GM12801 (cell line): ENCODE data around the gene CKMT2.

ENCODE experiments used
- CTCF ChIP-seq: IDR thresholded peaks from one replicate; pipeline ENCODE4 v1.5.1; 2011; ENCODE audit warnings: control low read depth; ENCODE audit not compliant: insufficient read length; ENCODE audit errors: extremely low read depth

CKMT2 gene

GRCh38 chr5:81207009-81207408 lies 26.1 kb upstream of the CKMT2 start:
- no peak for TF ChIP-seq CTCF

GRCh38 chr5:81208904-81209303 lies 24.2 kb upstream of the CKMT2 start:
- no peak for TF ChIP-seq CTCF

DNA sequence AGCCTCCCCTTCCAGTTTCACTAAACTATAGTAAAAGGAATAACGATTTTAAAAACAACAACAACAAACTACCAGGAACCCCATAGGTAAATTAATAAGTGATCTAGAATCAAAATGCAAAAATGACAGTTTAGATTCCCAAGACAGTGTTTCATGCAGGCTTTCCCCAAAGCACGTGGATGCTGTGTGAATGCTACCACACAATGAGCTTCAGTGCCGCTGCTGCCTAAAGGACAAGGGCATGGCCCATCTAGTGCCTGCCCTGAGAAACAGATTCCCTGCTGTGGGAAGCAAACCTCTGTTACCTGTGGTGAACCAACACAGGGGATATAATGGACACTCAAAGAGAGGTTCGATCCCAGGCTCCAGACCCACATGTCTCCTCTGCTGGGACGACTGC lies 23.7 kb upstream of the CKMT2 start:
- no peak for TF ChIP-seq CTCF

DNA sequence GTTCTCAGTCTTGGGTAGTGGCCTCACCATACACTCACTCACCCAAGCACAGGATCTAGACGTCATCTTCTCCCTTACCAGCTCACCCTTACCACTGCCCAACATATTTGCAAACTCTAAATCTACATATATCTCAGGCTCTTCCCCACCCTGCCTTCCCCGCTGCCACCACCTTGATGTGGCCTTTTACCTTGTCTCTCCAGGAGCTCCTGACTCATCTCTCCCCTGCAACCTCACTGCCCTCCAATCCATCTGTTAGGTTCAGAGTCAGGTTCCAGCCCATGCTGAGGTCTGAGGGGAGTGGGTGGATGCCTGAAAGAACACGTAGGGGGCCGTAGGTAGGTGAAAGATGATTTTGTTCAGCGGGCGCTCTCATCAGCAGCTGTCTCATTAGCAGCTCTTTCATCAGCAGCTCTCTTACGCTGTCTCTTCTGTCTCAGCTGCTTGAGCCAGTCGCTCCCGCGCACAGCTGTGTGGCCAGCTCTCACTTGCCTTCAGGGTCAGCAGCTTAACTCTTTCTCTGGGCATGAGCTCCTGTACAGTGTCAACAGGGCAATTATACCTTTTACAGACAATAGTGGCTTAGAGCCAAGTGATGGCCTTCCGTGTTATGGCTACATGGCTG lies 23.1 kb upstream of the CKMT2 start:
- no peak for TF ChIP-seq CTCF

DNA sequence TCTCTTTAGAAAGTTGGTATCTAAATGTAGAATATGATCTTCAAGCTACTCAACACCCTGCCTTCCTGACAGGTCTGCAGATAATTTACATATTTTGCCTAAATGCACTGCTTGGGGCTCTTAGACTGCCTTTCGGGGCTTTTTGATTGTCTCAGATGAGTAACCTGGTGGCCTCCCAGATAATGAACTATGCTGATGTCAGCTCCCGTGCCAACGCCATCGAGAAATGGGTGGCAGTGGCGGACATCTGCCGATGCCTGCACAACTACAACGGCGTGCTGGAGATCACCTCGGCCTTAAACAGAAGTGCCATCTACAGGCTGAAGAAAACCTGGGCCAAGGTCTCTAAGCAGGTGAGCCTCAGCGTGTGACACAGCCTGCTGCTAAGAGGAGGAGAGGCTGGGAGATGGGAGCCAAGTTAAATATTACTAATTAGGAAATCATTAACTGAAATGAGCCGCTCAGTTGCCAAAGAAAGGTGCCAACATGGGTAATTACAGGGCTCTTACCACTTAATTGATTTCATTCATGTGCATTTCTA lies 20.8 kb upstream of the CKMT2 start:
- TF ChIP-seq CTCF: no peak

DNA sequence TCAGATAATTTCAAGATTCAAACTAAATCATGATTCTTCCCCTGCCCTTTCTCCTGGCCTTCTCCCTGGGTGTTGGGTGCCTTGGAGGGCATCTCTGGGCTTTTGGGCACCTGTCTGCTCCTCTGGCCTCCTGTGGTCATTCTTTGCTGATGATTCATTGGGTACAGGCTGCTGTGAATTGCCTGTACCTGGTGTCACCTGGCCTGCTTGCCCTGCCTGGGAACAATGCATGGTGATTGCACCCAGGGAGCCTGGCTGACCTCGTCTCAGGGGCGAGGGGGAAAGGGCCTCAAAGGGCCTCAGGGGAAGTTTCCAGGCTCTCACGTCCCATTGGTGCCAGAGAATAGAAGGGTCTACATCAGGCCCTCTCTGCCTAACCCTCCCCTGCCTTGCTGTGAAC lies 20.1 kb upstream of the CKMT2 start:
- no peak for TF ChIP-seq CTCF

DNA sequence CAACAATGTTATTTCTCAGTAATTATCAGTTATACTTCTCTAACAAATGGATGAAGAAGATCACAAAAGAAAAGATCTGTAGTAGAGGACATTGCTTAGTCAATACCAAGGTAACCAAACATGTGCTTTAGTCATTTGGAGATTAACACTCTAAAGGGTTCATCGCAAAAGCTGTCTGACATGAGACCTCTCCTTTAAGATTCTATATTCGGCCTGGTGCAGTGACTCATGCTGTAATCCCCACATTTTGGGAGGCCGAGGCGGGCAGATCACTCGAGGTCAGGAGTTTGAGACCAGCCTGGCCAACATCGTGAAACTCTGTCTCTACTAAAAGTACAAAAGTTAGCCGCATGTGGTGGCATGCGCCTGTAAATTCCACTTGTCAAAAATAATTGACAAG lies 18.3 kb upstream of the CKMT2 start:
- no peak for TF ChIP-seq CTCF

GRCh38 chr5:81216152-81216551 lies 17.0 kb upstream of the CKMT2 start:
- TF ChIP-seq CTCF: no peak
